ENCODE measurements around the gene ATRN.

DNA sequence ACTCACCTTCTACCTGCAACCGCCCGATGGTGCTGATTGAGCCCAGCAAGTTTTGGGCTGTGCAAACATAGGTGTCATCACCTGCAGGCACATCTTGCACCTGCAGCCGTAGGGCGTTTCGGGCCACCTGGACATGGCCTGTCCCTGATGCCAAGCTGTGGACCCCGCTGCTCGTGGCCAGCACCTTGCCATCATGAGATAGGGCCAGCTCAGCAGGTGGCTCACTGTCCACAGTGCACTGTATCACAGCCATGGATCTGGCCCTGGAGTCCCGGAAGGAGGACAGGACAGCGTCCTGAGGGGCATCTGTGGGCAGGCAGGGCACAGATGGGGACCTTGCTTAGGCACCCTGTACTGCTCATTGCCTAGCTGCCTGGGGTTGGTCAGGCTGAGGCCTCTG, 221.1 kb downstream of the ATRN start:
- TF ChIP-seq, protein P1, sequence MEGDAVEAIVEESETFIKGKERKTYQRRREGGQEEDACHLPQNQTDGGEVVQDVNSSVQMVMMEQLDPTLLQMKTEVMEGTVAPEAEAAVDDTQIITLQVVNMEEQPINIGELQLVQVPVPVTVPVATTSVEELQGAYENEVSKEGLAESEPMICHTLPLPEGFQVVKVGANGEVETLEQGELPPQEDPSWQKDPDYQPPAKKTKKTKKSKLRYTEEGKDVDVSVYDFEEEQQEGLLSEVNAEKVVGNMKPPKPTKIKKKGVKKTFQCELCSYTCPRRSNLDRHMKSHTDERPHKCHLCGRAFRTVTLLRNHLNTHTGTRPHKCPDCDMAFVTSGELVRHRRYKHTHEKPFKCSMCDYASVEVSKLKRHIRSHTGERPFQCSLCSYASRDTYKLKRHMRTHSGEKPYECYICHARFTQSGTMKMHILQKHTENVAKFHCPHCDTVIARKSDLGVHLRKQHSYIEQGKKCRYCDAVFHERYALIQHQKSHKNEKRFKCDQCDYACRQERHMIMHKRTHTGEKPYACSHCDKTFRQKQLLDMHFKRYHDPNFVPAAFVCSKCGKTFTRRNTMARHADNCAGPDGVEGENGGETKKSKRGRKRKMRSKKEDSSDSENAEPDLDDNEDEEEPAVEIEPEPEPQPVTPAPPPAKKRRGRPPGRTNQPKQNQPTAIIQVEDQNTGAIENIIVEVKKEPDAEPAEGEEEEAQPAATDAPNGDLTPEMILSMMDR (IDR thresholded peaks at IDR 0.05; ENCODE audit: poor library complexity), result no peak
- TF ChIP-seq EZH2 (IDR thresholded peaks at IDR 0.05; ENCODE audit: borderline replicate concordance) (no peak), EZH2phosphoT487 (IDR thresholded peaks at IDR 0.05; ENCODE audit: low read depth, severe bottlenecking, unreplicated experiment) (no peak)

Data from hepatocyte (in vitro differentiated cells).